Ishikawa (cell line): ENCODE measurements around the gene IL11RA.

Experiments used
- CEBPB ChIP-seq: IDR thresholded peaks from 2 replicates; pipeline ENCODE4 v1.6.1; 2012
- CREB1 ChIP-seq: IDR thresholded peaks from 2 replicates; pipeline ENCODE4 v1.6.1; 2012; ENCODE audit warnings: low read depth
- EGR1 ChIP-seq: IDR thresholded peaks from 2 replicates; pipeline ENCODE4 v1.6.1; 2012
- EP300 ChIP-seq: IDR thresholded peaks from 2 replicates; pipeline ENCODE4 v1.6.1; 2012; ENCODE audit warnings: borderline replicate concordance
- FOXM1 ChIP-seq: IDR thresholded peaks from 2 replicates; pipeline ENCODE4 v1.6.1; 2012; ENCODE audit warnings: low read depth, borderline replicate concordance
- MAX ChIP-seq: IDR thresholded peaks from 2 replicates; pipeline ENCODE4 v1.6.1; 2012
- NFIC ChIP-seq: IDR thresholded peaks from 2 replicates; pipeline ENCODE4 v1.6.1; 2012
- RAD21 ChIP-seq: IDR thresholded peaks from 2 replicates; pipeline ENCODE4 v1.6.1; 2012; ENCODE audit warnings: low read depth
- REST ChIP-seq: IDR thresholded peaks from 2 replicates; pipeline ENCODE4 v1.6.1; 2012; ENCODE audit warnings: low read depth, mild to moderate bottlenecking
- TAF1 ChIP-seq: IDR thresholded peaks from 2 replicates; pipeline ENCODE4 v1.6.1; 2012; ENCODE audit warnings: low read depth, mild to moderate bottlenecking
- TCF12 ChIP-seq: IDR thresholded peaks from 2 replicates; pipeline ENCODE4 v1.6.1; 2012; ENCODE audit warnings: low read depth
- TEAD4 ChIP-seq: IDR thresholded peaks from 2 replicates; pipeline ENCODE4 v1.6.1; 2012
- USF1 ChIP-seq: IDR thresholded peaks from 2 replicates; pipeline ENCODE4 v1.6.1; 2012
- YY1 ChIP-seq: IDR thresholded peaks from 2 replicates; pipeline ENCODE4 v1.6.1; 2012; ENCODE audit warnings: low read depth
- ZBTB7A ChIP-seq: IDR thresholded peaks from 2 replicates; pipeline ENCODE4 v1.6.1; 2012; ENCODE audit warnings: low read depth

The IL11RA gene

GRCh38 chr9:34675048-34675714, 23.2 kb downstream of the IL11RA start:
- no peak for TF ChIP-seq CEBPB
- no peak for TF ChIP-seq TEAD4
- TF ChIP-seq RAD21, result peak; percentile 74

GRCh38 chr9:34675869-34676268, 23.9 kb downstream of the IL11RA start:
- TF ChIP-seq TEAD4 (no peak), YY1 (no peak), CEBPB (no peak)

- no peak for TF ChIP-seq TAF1
- no peak for TF ChIP-seq CREB1
- TF ChIP-seq TCF12, result no peak
- TF ChIP-seq EP300, result no peak
- TF ChIP-seq YY1, result no peak
- no peak for TF ChIP-seq EGR1
- no peak for TF ChIP-seq MAX
- TF ChIP-seq RAD21, result no peak
- no peak for TF ChIP-seq USF1
- no peak for TF ChIP-seq CEBPB
- no peak for TF ChIP-seq ZBTB7A
- no peak for TF ChIP-seq TEAD4
- TF ChIP-seq FOXM1, result no peak
- no peak for TF ChIP-seq REST
- no peak for TF ChIP-seq NFIC
Measured at GRCh38 chr9:34684145-34684544, 32.2 kb downstream of the IL11RA start.

GRCh38 chr9:34684816-34685215, 32.8 kb downstream of the IL11RA start:
- no peak for TF ChIP-seq RAD21
- no peak for TF ChIP-seq YY1
- no peak for TF ChIP-seq EP300
- TF ChIP-seq EGR1, result no peak
- TF ChIP-seq USF1, result no peak
- TF ChIP-seq MAX, result no peak
- no peak for TF ChIP-seq FOXM1
- TF ChIP-seq CEBPB, result no peak
- TF ChIP-seq NFIC, result no peak
- no peak for TF ChIP-seq TAF1
- TF ChIP-seq ZBTB7A, result no peak
- no peak for TF ChIP-seq CREB1
- TF ChIP-seq TEAD4, result no peak
- TF ChIP-seq REST, result no peak
- no peak for TF ChIP-seq TCF12

- TF ChIP-seq CREB1, result no peak
- no peak for TF ChIP-seq FOXM1
- TF ChIP-seq REST, result no peak
- no peak for TF ChIP-seq MAX
- no peak for TF ChIP-seq YY1
- no peak for TF ChIP-seq RAD21
- TF ChIP-seq TEAD4, result no peak
- no peak for TF ChIP-seq EGR1
- no peak for TF ChIP-seq TCF12
- no peak for TF ChIP-seq ZBTB7A
- no peak for TF ChIP-seq USF1
- no peak for TF ChIP-seq NFIC
- TF ChIP-seq EP300, result no peak
- no peak for TF ChIP-seq CEBPB
- TF ChIP-seq TAF1, result no peak
Measured at GRCh38 chr9:34685591-34685990, 33.6 kb downstream of the IL11RA start.
